ENCODE measurements around the gene HIPK1. TPM values are rescaled to one million over a fixed set of nuclear protein-coding genes. Genes with fewer than 3 reads are reported as not detected.

HIPK1 gene
- total RNA-seq, 1 donor from 2014 or later, result 27.6 TPM

DNA sequence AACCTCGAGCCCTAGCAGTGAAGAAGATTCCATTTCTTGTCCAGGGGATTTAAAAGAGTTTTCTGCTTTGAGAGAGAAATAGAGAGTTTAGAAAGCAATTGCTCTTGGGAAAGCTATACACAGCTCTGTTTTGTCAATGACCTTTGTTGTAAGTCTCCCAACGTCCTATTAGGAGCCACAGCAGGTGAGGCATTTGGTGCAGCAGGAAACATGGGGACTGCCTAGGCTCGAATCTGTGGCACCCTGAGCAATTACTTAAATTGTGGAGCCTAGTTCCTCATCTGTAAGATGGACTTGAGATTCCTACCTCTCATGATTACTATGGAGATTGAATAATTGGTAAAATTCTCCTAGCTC is 15.8 kb upstream of the HIPK1 start:
- no peak for DNase-seq (ENCODE audit: low read depth in 2 of 2)

DNA sequence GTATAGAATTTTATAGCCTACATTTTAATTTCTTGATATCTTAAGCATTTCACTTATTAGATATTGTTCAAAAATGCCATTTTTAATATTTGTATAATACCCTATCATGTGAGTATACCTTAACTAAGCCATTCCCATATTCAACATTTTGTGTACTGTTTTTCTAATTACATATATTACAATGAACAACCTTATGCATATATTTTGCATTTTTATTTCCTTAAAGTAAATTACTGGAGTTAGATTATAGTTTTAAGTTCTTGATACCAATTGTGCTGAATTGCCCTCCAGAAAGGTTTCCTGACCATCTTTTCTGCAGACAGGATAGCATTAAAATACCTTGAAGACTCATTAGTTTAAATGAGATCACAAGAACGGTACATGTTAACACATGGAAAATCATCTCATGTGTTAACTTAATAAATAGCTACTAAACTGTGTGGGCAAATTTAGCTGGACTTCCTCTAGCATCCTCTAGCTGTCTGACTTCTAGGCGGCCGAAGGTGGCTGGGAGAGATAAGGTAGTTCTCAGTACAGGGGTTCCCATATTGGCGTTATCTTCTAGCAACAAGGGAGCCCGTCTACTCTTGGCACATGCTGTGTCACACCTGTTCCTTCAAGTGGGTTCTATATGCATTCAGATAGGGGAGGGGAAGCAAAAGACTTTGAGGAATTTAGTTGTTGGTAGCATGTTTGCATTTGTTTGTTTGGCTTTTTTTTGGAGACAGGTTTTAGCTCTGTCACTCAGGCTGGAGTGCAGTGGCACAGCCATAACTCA is 15.0 kb upstream of the HIPK1 start:
- no peak for DNase-seq (ENCODE audit: low read depth in 2 of 2)

- DNase-seq (ENCODE audit: low read depth in 2 of 2), result no peak
Measured at GRCh38 chr1:113916974-113917373, 12.2 kb upstream of the HIPK1 start.

- DNase-seq (ENCODE audit: low read depth in 2 of 2), result no peak
Measured at GRCh38 chr1:113917400-113918082, 11.6 kb upstream of the HIPK1 start.

- DNase-seq (ENCODE audit: low read depth in 2 of 2), result no peak
Measured at GRCh38 chr1:113918243-113918642, 10.9 kb upstream of the HIPK1 start.

GRCh38 chr1:113922957-113923356 is 6.2 kb upstream of the HIPK1 start:
- no peak for DNase-seq (ENCODE audit: low read depth in 2 of 2)

GRCh38 chr1:113924473-113924872 is 4.7 kb upstream of the HIPK1 start:
- no peak for DNase-seq (ENCODE audit: low read depth in 2 of 2)

- no peak for DNase-seq (ENCODE audit: low read depth in 2 of 2)
Measured at GRCh38 chr1:113928187-113928930, 765 bp upstream of the HIPK1 start.

- DNase-seq (ENCODE audit: low read depth in 2 of 2), result peak in 1 of 2 donors; percentile 61
Measured at GRCh38 chr1:113929750-113930498, 800 bp downstream of the HIPK1 start.

DNA sequence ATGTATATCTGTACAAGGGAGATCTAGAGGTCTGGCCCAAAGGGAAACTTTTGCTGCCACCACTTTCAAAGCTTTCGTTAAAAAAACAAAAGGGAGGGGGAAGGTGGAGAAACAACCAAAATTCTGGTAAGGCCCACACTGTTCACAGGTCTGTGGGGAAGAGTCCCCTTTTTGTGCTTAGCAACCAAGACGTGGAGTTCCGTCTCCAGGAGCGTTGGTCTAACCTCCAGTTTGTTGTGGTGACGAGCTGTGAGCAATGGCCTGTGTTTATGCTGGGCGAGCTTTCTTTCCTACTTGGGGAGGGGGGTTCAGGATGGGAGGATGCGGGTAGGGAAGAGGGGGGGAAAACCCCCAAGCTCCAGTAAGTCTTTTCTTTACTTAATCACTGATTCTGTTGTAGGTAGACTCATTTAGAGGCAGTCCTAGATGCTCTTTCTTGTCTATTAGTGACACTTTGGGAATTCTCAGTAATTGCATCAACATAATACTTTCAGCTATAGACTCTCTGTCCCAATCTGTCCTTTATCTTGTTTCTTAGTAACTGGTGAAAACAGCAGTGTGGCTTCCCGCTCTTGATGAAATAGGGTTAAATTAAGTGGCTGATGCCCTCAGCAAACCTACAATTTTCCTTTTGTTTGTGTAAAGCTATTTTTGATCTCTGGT is 1.5 kb downstream of the HIPK1 start:
- peak in 1 of 2 donors; percentile 88 for DNase-seq (ENCODE audit: low read depth in 2 of 2)

DNA sequence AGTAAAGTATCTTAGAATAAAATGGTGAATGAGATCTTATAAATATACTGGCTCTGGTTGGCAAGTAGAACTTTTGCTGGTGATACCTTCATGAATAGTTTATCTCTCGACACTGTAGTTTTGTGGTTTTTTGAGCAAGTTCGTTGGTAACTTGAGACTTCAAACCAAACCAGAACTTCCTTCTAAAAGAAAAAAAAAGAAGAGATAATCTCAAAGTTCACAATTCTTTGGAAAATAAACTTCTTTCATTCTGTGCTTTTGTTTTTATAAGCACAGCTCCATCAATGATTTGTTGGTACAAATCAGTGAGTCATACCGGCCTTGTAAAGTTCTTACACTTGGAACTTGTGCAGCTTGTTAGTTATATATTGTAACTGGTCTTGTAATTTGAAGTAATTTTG is 2.3 kb downstream of the HIPK1 start:
- DNase-seq (ENCODE audit: low read depth in 2 of 2), result peak in 1 of 2 donors; percentile 62

DNA sequence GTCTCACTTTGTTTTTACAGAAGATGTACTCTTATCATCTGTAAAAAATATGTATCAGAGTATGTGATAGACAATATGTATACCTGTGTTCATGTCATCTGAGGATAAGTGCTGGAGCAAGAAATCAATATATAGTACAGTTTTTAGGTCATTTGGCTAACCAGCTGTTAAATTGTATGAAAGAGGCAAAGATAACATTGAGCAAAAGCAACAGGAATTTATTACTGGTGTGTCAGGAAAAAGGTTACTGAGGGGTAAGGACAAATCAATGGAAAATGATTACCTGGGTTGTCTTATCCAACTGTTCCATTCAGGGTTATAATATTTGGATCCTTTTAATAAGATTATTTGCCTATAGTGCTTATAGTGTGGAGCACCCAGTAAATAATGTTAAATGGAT is 4.9 kb downstream of the HIPK1 start:
- no peak for DNase-seq (ENCODE audit: low read depth in 2 of 2)

DNA sequence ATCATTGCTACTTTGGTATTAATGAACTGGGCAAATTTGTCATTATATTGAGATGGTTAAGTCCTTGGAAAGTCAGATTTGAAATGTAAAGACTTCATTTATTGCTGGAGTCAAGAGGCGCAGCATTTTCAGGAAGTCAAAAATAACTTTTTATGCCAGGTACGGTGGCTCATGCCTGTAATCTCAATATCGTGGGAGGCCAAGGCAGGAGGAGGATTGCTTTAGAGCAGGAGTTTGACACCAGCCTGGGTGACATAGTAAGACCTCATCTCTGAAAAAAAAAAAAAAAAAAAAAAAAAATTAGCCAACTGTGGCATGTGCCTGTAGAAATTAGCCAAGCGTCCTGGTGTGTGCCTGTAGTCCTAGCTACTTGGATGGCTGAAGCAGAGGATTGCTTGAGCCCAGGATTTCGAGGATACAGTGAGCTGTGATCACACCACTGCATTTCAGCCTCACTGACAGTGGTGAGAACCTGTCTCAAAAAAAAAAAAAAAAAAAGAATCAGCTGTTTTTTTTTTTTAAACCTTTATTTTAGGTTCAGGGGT is 5.5 kb downstream of the HIPK1 start:
- DNase-seq (ENCODE audit: low read depth in 2 of 2), result no peak

- no peak for DNase-seq (ENCODE audit: low read depth in 2 of 2)
Measured at GRCh38 chr1:113935176-113935575, 6.1 kb downstream of the HIPK1 start.

GRCh38 chr1:113935970-113936369 is 6.8 kb downstream of the HIPK1 start:
- DNase-seq (ENCODE audit: low read depth in 2 of 2), result no peak

DNA sequence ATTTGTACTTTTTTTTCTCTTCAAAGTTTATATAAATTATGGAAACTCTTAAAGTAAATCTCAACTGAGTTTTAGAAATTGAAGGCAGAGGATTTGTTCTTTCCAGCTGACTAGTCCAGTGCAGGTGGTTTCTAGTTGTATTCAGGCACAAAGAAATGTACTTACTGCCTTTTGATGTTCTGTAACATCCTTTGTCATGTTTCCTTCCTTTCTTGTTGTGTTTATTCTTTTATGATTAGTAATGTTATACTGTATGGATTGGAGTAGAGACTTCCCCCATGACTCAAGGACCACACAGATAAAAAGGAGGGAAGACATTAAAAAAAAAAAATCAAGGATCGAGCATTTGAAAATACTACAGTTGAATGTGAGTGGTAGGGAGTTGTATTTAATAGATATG is 8.0 kb downstream of the HIPK1 start:
- DNase-seq (ENCODE audit: low read depth in 2 of 2), result peak in 1 of 2 donors; percentile 59

GRCh38 chr1:113938192-113938591 is 9.1 kb downstream of the HIPK1 start:
- no peak for DNase-seq (ENCODE audit: low read depth in 2 of 2)

- DNase-seq (ENCODE audit: low read depth in 2 of 2), result no peak
Measured at GRCh38 chr1:113940365-113941244, 11.5 kb downstream of the HIPK1 start.

GRCh38 chr1:113941245-113941559 is 12.1 kb downstream of the HIPK1 start:
- no peak for DNase-seq (ENCODE audit: low read depth in 2 of 2)

GRCh38 chr1:113942527-113942926 is 13.4 kb downstream of the HIPK1 start:
- DNase-seq (ENCODE audit: low read depth in 2 of 2), result no peak
